Lower lobe of right lung (tissue), 2 donors: Measurements from ENCODE around the gene MED12. TPM values are rescaled to one million over a fixed set of nuclear protein-coding genes. Genes with fewer than 3 reads are reported as not detected.

Source experiments
- ATAC-seq, 2 donors: fragments of 200-7000 bp; cut with Tn5 transposase; one replicate each; pipeline ENCODE4 v1.9.1; 2020 to 2022; ENCODE audit warnings: mild to moderate bottlenecking in 2 of 2, moderate library complexity in 2 of 2
- DNase-seq: peaks from one replicate; pipeline ENCODE4 v3.0.0-alpha.2; 2020
- H3K27ac ChIP-seq: fragments of 200-600 bp; one replicate; pipeline ENCODE4 v1.8.0; 2022
- H3K27me3 ChIP-seq: fragments of 200-600 bp; one replicate; pipeline ENCODE4 v1.8.0; 2022; ENCODE audit warnings: low read depth
- H3K36me3 ChIP-seq: fragments of 200-600 bp; one replicate; pipeline ENCODE4 v1.8.0; 2022; ENCODE audit warnings: mild to moderate bottlenecking
- H3K4me1 ChIP-seq: fragments of 200-600 bp; one replicate; pipeline ENCODE4 v1.8.0; 2022
- H3K4me3 ChIP-seq: fragments of 200-600 bp; one replicate; pipeline ENCODE4 v1.8.0; 2022; ENCODE audit warnings: mild to moderate bottlenecking
- H3K9me3 ChIP-seq: fragments of 200-600 bp; one replicate; pipeline ENCODE4 v1.8.0; 2022
- intact Hi-C: fragments of 100-400 bp; cut with DNase I; formaldehyde crosslinking; loops from one replicate; pipeline ENCODE4 v1.11.0; 2022
- total RNA-seq: library from RNA; stranded (reverse); fragmentation: NEBNext Ultra II Directional; extraction: Animal tissue kit (Norgen Biotek cat#: 25700); gene quantifications from one replicate; pipeline ENCODE4 v1.2.1, GENCODE V29; 2021
- TF ChIP-seq, protein P1 (sequence below): fragments of 200-600 bp; IDR thresholded peaks from one replicate; pipeline ENCODE4 v1.8.0; 2022; ENCODE audit warnings: antibody characterized with exemption, mild to moderate bottlenecking
- donor health status: DM: no; HTN: yes; CAD: no; lungs with severe emphysema.

Gene MED12
- total RNA-seq, 1 donor from 2014 or later: 48.4 TPM

DNA sequence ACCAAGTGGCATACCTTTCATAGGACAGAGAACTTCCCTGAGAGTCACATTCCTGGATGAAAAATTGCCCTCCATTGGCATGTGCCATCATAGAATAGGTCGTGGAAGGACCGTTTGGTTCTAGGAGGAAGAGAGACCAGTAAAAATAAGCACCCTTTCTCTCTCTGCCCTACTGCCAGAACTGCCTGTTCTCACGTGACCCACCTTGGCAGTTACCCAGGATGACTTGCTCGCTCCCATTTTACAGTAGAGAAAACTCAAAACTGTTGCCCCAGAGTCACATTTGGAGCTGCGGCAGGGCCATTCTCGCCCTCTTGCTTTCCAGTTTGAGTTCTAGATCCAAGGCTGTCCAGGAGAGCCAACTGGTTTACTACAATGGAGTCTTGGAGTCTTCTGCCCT is 25.1 kb downstream of the MED12 start:
- peaks cover 32% of the 10 kb centered on the region for H3K36me3 ChIP-seq
- H3K9me3 ChIP-seq: no peaks in the 10 kb centered on the region
- TF ChIP-seq, protein P1, sequence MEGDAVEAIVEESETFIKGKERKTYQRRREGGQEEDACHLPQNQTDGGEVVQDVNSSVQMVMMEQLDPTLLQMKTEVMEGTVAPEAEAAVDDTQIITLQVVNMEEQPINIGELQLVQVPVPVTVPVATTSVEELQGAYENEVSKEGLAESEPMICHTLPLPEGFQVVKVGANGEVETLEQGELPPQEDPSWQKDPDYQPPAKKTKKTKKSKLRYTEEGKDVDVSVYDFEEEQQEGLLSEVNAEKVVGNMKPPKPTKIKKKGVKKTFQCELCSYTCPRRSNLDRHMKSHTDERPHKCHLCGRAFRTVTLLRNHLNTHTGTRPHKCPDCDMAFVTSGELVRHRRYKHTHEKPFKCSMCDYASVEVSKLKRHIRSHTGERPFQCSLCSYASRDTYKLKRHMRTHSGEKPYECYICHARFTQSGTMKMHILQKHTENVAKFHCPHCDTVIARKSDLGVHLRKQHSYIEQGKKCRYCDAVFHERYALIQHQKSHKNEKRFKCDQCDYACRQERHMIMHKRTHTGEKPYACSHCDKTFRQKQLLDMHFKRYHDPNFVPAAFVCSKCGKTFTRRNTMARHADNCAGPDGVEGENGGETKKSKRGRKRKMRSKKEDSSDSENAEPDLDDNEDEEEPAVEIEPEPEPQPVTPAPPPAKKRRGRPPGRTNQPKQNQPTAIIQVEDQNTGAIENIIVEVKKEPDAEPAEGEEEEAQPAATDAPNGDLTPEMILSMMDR: no peak
- no peaks in the 10 kb centered on the region for H3K4me1 ChIP-seq
- DNase-seq (no peak), ATAC-seq (no peak)
- H3K4me3 ChIP-seq: no peak overlapping the region
- intact Hi-C loops: no loop called here
- no peaks in the 10 kb centered on the region for H3K27me3 ChIP-seq
- no peak overlapping the region for H3K27ac ChIP-seq

DNA sequence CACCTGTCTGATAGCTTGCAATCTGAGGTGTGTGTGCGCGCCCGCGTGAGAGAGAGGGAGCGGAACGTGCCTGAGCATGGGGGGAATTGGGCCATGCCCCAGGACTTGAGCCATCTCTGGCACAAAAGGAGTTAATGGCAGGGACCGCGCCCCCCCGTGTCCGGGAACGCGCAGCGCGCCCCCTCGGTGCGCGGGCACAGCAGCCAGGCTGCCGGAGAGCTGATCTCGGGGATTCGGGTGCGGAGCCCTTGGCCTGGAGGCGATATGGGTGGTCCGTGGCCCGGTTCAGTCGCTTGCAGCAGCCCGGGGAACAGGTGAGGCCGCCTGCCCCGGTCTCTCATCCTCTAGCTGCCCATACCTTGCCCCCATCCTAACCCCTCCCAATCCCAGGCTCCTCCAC is 26.3 kb downstream of the MED12 start, which contains the start of gene NLGN3:
Gene NLGN3 (plus strand): TSS at position 191 of the 400 bp plus-strand sequence. CDS start 2,909 bp downstream, outside the sequence.
- H3K36me3 ChIP-seq: peaks cover 21% of the 10 kb centered on the region
- ATAC-seq: no peak
- intact Hi-C loops: no loop called here
- no peaks in the 10 kb centered on the region for H3K9me3 ChIP-seq
- no peaks in the 10 kb centered on the region for H3K27me3 ChIP-seq
- no peak within 1 kb of the TSS for H3K27ac ChIP-seq
- TF ChIP-seq, protein P1: no peak
- H3K4me1 ChIP-seq: no peaks in the 10 kb centered on the region
- H3K4me3 ChIP-seq: peak within 1 kb of the TSS; percentile 27
- no peak for DNase-seq

DNA sequence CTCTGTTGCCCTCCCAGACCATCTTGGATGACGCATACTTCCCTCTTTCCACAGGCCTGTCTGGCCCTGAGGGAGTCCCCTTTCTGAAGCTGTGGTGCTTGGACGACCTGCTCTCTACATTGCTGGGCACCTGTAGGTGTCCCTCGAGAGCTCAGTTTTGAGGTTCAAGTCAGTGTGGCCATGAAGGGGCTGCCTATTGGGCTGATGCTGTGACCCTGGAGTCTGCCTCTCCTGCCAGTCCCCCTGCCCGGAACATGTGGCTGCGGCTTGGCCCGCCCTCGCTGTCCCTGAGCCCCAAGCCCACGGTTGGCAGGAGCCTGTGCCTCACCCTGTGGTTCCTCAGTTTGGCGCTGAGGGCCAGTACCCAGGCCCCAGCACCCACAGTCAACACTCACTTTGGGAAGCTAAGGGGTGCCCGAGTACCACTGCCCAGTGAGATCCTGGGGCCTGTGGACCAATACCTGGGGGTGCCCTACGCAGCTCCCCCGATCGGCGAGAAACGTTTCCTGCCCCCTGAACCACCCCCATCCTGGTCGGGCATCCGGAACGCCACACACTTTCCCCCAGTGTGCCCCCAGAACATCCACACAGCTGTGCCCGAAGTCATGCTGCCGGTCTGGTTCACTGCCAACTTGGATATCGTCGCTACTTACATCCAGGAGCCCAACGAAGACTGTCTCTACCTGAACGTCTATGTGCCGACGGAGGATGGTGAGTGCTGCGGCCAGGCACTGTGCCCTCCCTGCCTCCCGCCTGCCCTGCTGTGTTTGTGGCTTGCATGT is 29.3 kb downstream of the MED12 start:
- intact Hi-C loops: no loop called here
- H3K36me3 ChIP-seq: no peaks in the 10 kb centered on the region
- no peak overlapping the region for H3K4me3 ChIP-seq
- no peaks in the 10 kb centered on the region for H3K9me3 ChIP-seq
- TF ChIP-seq, protein P1: no peak
- ATAC-seq (no peak), DNase-seq (no peak)
- no peaks in the 10 kb centered on the region for H3K27me3 ChIP-seq
- H3K4me1 ChIP-seq: no peaks in the 10 kb centered on the region
- no peak overlapping the region for H3K27ac ChIP-seq

DNA sequence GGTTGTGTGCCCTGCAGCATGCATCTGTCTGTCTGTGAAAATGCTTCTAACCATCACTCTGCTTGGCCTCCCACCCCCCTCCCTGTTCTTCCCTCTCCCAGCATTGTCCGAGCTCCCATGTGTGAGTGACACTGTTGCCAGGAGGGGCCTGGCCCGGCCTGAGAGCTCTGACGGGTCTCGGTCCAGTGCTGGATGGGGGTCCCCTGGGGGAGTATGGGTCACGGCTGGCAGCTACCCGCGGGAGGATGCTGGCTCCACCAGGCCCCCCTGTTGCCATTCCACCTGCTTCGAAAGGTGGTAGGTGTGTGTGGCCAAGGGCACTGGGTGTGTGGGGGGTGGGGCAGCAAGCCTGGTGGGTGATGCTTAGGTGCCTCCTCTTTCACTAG is 29.9 kb downstream of the MED12 start:
- intact Hi-C loops: no loop called here
- TF ChIP-seq, protein P1: no peak
- ATAC-seq (no peak), DNase-seq (no peak)
- Histone ChIP-seq H3K36me3 (no peaks in the 10 kb centered on the region), H3K4me1 (no peaks in the 10 kb centered on the region), H3K27ac (no peak overlapping the region), H3K4me3 (no peak overlapping the region), H3K27me3 (no peaks in the 10 kb centered on the region), H3K9me3 (no peaks in the 10 kb centered on the region)

GRCh38 chrX:71151366-71151765 is 33.0 kb downstream of the MED12 start:
- Histone ChIP-seq H3K4me3 (no peak overlapping the region), H3K27ac (no peak overlapping the region), H3K9me3 (no peaks in the 10 kb centered on the region), H3K36me3 (no peaks in the 10 kb centered on the region), H3K27me3 (no peaks in the 10 kb centered on the region), H3K4me1 (no peaks in the 10 kb centered on the region)
- intact Hi-C loops: no loop called here
- DNase-seq (no peak), ATAC-seq (no peak)
- TF ChIP-seq, protein P1: no peak
